Peyer's patch (tissue), 4 donors: ENCODE data around the gene PGD. TPM values are rescaled to one million over a fixed set of nuclear protein-coding genes. Genes with fewer than 3 reads are reported as not detected.

Experiments
- DNase-seq, 3 donors: peaks; one replicate each; pipeline ENCODE4 v3.0.0-alpha.2; 2017 to 2019
- H3K27ac ChIP-seq, 4 donors: fragments of 200-600 bp; sonication (generic); one replicate each; pipeline ENCODE4 v1.5.1; 2016 to 2019
- H3K27me3 ChIP-seq, 2 donors: fragments of 200-600 bp; sonication (generic); one replicate each; pipeline ENCODE4 v1.5.1; 2019
- H3K36me3 ChIP-seq, 3 donors: fragments of 200-600 bp; sonication (generic); one replicate each; pipeline ENCODE4 v1.5.1; 2016 to 2019
- H3K4me1 ChIP-seq, 4 donors: fragments of 200-600 bp; sonication (generic); one replicate each; pipeline ENCODE4 v1.5.1; 2016 to 2019
- H3K4me3 ChIP-seq, 4 donors: fragments of 200-600 bp; sonication (generic); 1 replicate in 3 of 4; 2 replicates in 1 of 4; pipeline ENCODE4 v1.5.1; 2016 to 2019; ENCODE audit warnings: mild to moderate bottlenecking in 1 of 4
- H3K9me3 ChIP-seq, 4 donors: fragments of 200-600 bp; sonication (generic); one replicate each; pipeline ENCODE4 v1.5.1; 2016 to 2019; ENCODE audit warnings: mild to moderate bottlenecking in 1 of 4
- CTCF ChIP-seq, 6 experiments: fragments of 450-650 bp in 4 of 6; fragments of 200-600 bp in 2 of 6; sonication (generic) in 1 of 6; IDR thresholded peaks; one replicate each; pipeline ENCODE4 v1.5.1; 2017 to 2019; ENCODE audit warnings: antibody characterized with exemption in 6 of 6, mild to moderate bottlenecking in 3 of 6, moderate library complexity in 1 of 6
- POLR2A ChIP-seq, 2 donors: fragments of 450-650 bp; IDR thresholded peaks; one replicate each; pipeline ENCODE4 v1.5.1; 2017; ENCODE audit warnings: antibody characterized with exemption in 2 of 2, mild to moderate bottlenecking in 2 of 2, moderate library complexity in 2 of 2
- total RNA-seq, 4 donors: library from RNA; depleted of rRNA; stranded (reverse); fragments of >200 nt; gene quantifications; one replicate each; pipeline ENCODE4 v1.1.0, GENCODE V29; 2016

PGD gene
- total RNA-seq, 4 donors from 2014 or later = 111 to 186 (median 127) TPM

DNA sequence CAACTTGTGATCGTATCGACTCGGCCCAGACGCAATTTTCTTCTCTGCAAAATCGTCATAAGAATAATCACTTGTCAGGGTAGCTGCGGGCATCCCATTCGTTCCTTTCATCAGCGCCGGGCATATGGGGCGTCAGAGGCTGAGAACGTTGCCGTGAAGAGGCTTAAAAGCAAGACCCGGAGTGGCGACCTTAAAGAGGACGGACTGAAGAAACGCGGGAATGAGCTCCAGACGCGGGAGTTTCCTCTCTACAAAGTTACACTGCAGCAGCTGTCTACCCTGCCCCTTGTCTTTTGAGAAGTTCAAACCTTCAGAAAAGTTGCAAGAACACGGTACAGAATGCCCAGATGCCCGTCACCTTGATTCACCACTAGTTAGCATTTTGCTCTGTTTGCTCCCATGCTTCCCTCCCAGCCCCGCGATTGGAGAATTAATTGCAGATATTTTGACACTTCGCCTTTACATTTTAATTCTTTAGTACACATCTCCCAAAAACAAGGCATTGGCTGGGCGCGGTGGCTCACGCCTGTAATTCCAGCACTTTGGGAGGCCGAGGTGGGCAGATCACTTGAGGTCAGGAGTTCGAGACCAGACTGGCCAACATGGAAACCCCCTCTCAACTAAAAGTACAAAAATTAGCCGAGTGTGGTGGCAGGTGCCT lies 32.3 kb downstream of the PGD start:
- no peak for TF ChIP-seq POLR2A (IDR thresholded peaks at IDR 0.05)
- TF ChIP-seq CTCF (IDR thresholded peaks at IDR 0.05) = no peak
- peaks cover 0 to 24% (median 9%) of the 10 kb centered on the region in 4 donors for H3K4me1 ChIP-seq
- H3K36me3 ChIP-seq = no peaks in the 10 kb centered on the region
- no peak for DNase-seq
- H3K9me3 ChIP-seq = no peaks in the 10 kb centered on the region
- peak overlapping the region; percentile 56 to 78 (median 65) for H3K4me3 ChIP-seq
- no peaks in the 10 kb centered on the region for H3K27me3 ChIP-seq
- peak overlapping the region; percentile 33 to 83 (median 70) for H3K27ac ChIP-seq

- DNase-seq = no peak
- H3K36me3 ChIP-seq = no peaks in the 10 kb centered on the region
- no peaks in the 10 kb centered on the region for H3K9me3 ChIP-seq
- no peak overlapping the region for H3K27ac ChIP-seq
- H3K27me3 ChIP-seq = no peaks in the 10 kb centered on the region
- no peak overlapping the region for H3K4me3 ChIP-seq
- H3K4me1 ChIP-seq = peaks cover 0 to 18% (median 9%) of the 10 kb centered on the region in 4 donors
- TF ChIP-seq CTCF (IDR thresholded peaks at IDR 0.05) = no peak
- TF ChIP-seq POLR2A (IDR thresholded peaks at IDR 0.05) = no peak
These were observed 34.2 kb downstream of the PGD start for GRCh38 chr1:10432910-10433700.

DNA sequence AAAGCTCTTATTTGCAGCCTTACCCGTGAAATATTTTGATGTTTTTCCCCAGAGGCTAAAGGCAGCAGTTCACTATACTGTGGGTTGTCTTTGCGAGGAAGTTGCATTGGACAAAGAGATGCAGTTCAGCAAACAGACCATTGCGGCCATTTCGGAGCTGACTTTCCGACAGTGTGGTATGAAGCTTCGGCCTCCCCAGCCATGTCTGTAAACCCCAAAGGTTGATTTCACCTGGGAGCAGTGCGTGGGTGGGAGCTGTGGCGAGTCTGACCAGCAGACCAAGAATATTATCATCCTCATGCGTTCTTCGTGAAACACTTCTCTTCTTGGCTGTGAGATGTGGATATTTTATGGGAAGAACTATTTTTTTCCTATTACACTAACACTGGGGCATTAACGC lies 34.9 kb downstream of the PGD start:
- Histone ChIP-seq H3K36me3 (no peaks in the 10 kb centered on the region), H3K27me3 (no peaks in the 10 kb centered on the region), H3K9me3 (no peaks in the 10 kb centered on the region), H3K4me3 (no peak overlapping the region), H3K27ac (no peak overlapping the region), H3K4me1 (peaks cover 0 to 18% (median 9%) of the 10 kb centered on the region in 4 donors)
- no peak for TF ChIP-seq POLR2A (IDR thresholded peaks at IDR 0.05)
- no peak for TF ChIP-seq CTCF (IDR thresholded peaks at IDR 0.05)
- no peak for DNase-seq

DNA sequence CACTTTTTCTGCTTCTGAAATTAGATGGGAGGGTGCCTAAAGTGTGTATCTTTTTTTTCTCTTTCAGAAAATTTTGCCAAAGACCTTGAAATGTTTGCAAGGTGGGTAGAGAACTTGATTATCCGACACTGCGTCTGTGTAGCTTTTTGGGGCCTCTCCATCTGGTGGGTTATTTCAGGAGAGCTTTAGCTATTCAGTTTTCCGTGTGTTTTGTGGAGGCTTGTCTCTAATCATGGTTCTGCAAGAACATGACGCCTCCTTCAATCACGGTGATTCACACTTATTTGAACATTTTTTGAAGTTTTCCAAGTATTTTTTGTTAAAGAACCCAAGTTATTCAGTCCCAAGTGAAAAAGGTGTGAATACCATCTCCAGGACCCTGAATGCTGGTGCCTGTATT lies 35.7 kb downstream of the PGD start:
- Histone ChIP-seq H3K27me3 (no peaks in the 10 kb centered on the region), H3K27ac (no peak overlapping the region), H3K9me3 (no peaks in the 10 kb centered on the region), H3K36me3 (no peaks in the 10 kb centered on the region), H3K4me1 (peaks cover 0 to 16% (median 8%) of the 10 kb centered on the region in 4 donors), H3K4me3 (no peak overlapping the region)
- TF ChIP-seq CTCF (IDR thresholded peaks at IDR 0.05) (no peak), POLR2A (IDR thresholded peaks at IDR 0.05) (no peak)
- no peak for DNase-seq

- Histone ChIP-seq H3K4me1 (peaks cover 0 to 1% (median 0%) of the 10 kb centered on the region in 4 donors), H3K27me3 (no peaks in the 10 kb centered on the region), H3K9me3 (no peaks in the 10 kb centered on the region), H3K36me3 (no peaks in the 10 kb centered on the region), H3K4me3 (no peak overlapping the region), H3K27ac (no peak overlapping the region)
- DNase-seq = no peak
- TF ChIP-seq POLR2A (IDR thresholded peaks at IDR 0.05) (no peak), CTCF (IDR thresholded peaks at IDR 0.05) (no peak)
These were observed 38.2 kb downstream of the PGD start for GRCh38 chr1:10437052-10437451.
